Smooth muscle cell (in vitro differentiated cells): ENCODE data around the gene NAV2. TPM values are rescaled to one million over a fixed set of nuclear protein-coding genes. Genes with fewer than 3 reads are reported as not detected.

Experiments used
- DNase-seq: peaks from one replicate; lab custom pipeline; 2025; ENCODE audit not compliant: unreplicated experiment; lab: John Stamatoyannopoulos, UW
- H2AFZ ChIP-seq: fragments of 200-600 bp; sonication (generic); 2 replicates; pipeline ENCODE4 v1.6.0; 2016; ENCODE audit warnings: antibody characterized with exemption, low read depth, mild to moderate bottlenecking
- H3F3A ChIP-seq: fragments of 200-600 bp; sonication (generic); 2 replicates; pipeline ENCODE4 v1.6.0; 2017; ENCODE audit warnings: antibody characterized with exemption, low read depth
- H3K27ac ChIP-seq: fragments of 200-600 bp; sonication (generic); 2 replicates; pipeline ENCODE4 v1.5.1; 2016; ENCODE audit warnings: low read depth, mild to moderate bottlenecking
- H3K27me3 ChIP-seq: fragments of 200-600 bp; sonication (generic); 2 replicates; pipeline ENCODE4 v1.6.1; 2016; ENCODE audit warnings: low read depth, mild to moderate bottlenecking
- H3K36me3 ChIP-seq: fragments of 200-600 bp; sonication (generic); 2 replicates; pipeline ENCODE4 v1.5.1; 2016; ENCODE audit warnings: low read depth
- H3K4me1 ChIP-seq: fragments of 200-600 bp; sonication (generic); 2 replicates; pipeline ENCODE4 v1.5.1; 2016; ENCODE audit warnings: low read depth
- H3K4me2 ChIP-seq: fragments of 200-600 bp; sonication (generic); 2 replicates; pipeline ENCODE4 v1.6.0; 2016; ENCODE audit warnings: mild to moderate bottlenecking
- H3K4me3 ChIP-seq: fragments of 200-600 bp; sonication (generic); 2 replicates; pipeline ENCODE4 v1.5.1; 2016; ENCODE audit warnings: mild to moderate bottlenecking
- H3K79me2 ChIP-seq: fragments of 200-600 bp; sonication (generic); 2 replicates; pipeline ENCODE4 v1.6.0; 2016; ENCODE audit warnings: low read depth, mild to moderate bottlenecking
- H3K9ac ChIP-seq: fragments of 200-600 bp; sonication (generic); 2 replicates; pipeline ENCODE4 v1.6.0; 2016; ENCODE audit warnings: low read depth
- H3K9me3 ChIP-seq: fragments of 200-600 bp; sonication (generic); replicated peaks from 2 replicates; pipeline ENCODE4 v1.5.1; 2016; ENCODE audit warnings: low read depth
- H4K20me1 ChIP-seq: fragments of 200-600 bp; sonication (generic); 2 replicates; pipeline ENCODE4 v1.6.0; 2016; ENCODE audit warnings: low read depth
- WGBS: methylation state at CpG from one replicate; pipeline ENCODE4 v1.1.7; 2016; ENCODE audit warnings: low lambda C conversion rate; 5-methylcytosine and 5-hydroxymethylcytosine counted together
- polyA plus RNA-seq: library from polyadenylated mRNA; unstranded; fragments of >200 nt; fragmentation: Nextera tagmentation; extraction: Ambion mirVana; gene quantifications from 2 replicates; pipeline ENCODE4 v1.2.1, GENCODE V29; 2016
- total RNA-seq: library from RNA; depleted of rRNA; stranded (reverse); fragments of >200 nt; gene quantifications from 2 replicates; pipeline ENCODE4 v1.2.3, GENCODE V29; 2014
- TF ChIP-seq, protein P1 (sequence below): fragments of 200-600 bp; sonication (generic); IDR thresholded peaks from 2 replicates; pipeline ENCODE4 v1.5.1; 2017; ENCODE audit warnings: borderline replicate concordance, mild to moderate bottlenecking, antibody characterized with exemption; ENCODE audit not compliant: insufficient read depth, poor library complexity, severe bottlenecking

The NAV2 gene
- total and polyA plus RNA-seq, 2 experiments from 2014 or later, result 14.1 to 67.5 TPM

DNA sequence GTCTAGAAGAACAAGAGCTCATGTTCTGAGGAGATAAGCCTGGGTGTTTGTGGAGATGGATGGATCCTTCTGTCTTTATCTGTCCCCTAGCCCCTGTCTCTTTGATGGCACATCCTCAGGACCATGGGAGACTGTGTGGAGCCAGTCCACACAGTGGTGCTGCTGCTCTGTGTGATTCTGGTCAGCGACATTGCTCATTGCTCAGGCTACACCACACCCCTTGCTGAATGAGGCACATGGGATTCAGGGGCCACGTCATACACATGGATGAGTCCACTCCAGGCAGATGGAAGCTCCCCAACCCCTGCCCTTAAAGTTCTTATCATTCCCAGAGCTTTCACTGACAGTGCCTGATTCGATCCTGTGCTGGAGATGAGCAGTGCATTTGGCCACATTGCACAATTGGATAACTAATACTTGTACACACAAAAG is 222.2 kb downstream of the NAV2 start:
- TF ChIP-seq, protein P1, sequence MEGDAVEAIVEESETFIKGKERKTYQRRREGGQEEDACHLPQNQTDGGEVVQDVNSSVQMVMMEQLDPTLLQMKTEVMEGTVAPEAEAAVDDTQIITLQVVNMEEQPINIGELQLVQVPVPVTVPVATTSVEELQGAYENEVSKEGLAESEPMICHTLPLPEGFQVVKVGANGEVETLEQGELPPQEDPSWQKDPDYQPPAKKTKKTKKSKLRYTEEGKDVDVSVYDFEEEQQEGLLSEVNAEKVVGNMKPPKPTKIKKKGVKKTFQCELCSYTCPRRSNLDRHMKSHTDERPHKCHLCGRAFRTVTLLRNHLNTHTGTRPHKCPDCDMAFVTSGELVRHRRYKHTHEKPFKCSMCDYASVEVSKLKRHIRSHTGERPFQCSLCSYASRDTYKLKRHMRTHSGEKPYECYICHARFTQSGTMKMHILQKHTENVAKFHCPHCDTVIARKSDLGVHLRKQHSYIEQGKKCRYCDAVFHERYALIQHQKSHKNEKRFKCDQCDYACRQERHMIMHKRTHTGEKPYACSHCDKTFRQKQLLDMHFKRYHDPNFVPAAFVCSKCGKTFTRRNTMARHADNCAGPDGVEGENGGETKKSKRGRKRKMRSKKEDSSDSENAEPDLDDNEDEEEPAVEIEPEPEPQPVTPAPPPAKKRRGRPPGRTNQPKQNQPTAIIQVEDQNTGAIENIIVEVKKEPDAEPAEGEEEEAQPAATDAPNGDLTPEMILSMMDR, result no peak
- no peaks in the 10 kb centered on the region for H3K79me2 ChIP-seq
- peak overlapping the region; percentile 54 for H3K4me2 ChIP-seq
- 27% methylated on average over 3 of the region's 3 CpGs for WGBS
- peak overlapping the region; percentile 25 for H3K27ac ChIP-seq
- H2AFZ ChIP-seq, result no peak overlapping the region
- H3F3A ChIP-seq, result peaks cover 14% of the 10 kb centered on the region
- peaks cover 13% of the 10 kb centered on the region for H3K4me1 ChIP-seq
- H3K36me3 ChIP-seq, result no peaks in the 10 kb centered on the region
- no peaks in the 10 kb centered on the region for H3K9me3 ChIP-seq
- DNase-seq, result no peak
- H4K20me1 ChIP-seq, result no peaks in the 10 kb centered on the region
- H3K9ac ChIP-seq, result no peak overlapping the region
- no peak overlapping the region for H3K4me3 ChIP-seq
- no peaks in the 10 kb centered on the region for H3K27me3 ChIP-seq

DNA sequence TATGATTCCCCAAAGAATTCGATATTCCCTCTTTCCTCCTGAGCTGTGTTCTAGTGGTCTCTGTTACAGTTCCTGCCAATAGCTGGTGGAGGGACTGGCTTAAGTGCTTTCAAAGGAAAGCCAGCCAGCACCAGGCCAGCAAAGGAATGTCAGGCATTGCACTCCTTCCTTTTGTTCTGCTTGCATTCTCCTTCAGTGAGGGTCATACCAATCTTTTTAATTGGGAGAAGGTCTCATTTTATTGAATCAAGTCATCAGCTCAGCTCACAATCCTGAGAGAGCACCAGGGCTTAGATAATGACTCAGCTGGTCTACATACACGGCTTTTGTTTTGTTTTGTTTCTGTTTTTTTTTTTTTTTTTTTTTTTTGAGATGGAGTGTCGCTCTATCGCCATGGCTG is 222.9 kb downstream of the NAV2 start:
- Histone ChIP-seq H3K9ac (no peak overlapping the region), H3K27ac (peak overlapping the region; percentile 25), H2AFZ (no peak overlapping the region), H3K36me3 (no peaks in the 10 kb centered on the region), H3F3A (peaks cover 12% of the 10 kb centered on the region), H3K27me3 (no peaks in the 10 kb centered on the region), H3K4me1 (peaks cover 17% of the 10 kb centered on the region), H3K9me3 (no peaks in the 10 kb centered on the region), H4K20me1 (no peaks in the 10 kb centered on the region), H3K4me3 (no peak overlapping the region), H3K4me2 (peak overlapping the region; percentile 54), H3K79me2 (no peaks in the 10 kb centered on the region)
- 44% methylated on average over 4 of the region's 4 CpGs for WGBS
- TF ChIP-seq, protein P1, result no peak
- DNase-seq, result no peak

DNA sequence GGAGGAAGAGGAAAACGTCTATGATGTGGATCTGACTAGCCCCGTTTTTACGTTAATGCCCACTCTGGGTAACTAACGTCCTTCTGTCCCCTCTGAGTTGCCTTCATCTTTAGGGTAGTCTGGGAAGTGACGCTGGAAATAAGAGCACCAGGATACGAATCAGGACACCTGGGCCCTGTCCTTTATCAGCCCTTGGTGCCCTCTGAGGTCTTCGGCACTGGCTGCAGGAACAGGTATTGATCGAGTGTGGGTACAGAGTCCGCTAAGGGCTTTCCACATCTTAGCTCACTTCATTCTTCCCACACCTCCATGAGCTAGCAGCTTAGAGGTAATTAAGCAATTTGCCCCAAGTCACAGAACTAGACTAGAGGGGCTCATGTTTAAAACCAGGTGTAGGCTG is 223.8 kb downstream of the NAV2 start:
- Histone ChIP-seq H3K4me1 (peaks cover 17% of the 10 kb centered on the region), H3F3A (peaks cover 12% of the 10 kb centered on the region), H3K9ac (no peak overlapping the region), H2AFZ (no peak overlapping the region), H3K9me3 (no peaks in the 10 kb centered on the region), H3K27ac (no peak overlapping the region), H3K4me2 (no peak overlapping the region), H4K20me1 (no peaks in the 10 kb centered on the region), H3K36me3 (no peaks in the 10 kb centered on the region), H3K27me3 (no peaks in the 10 kb centered on the region), H3K4me3 (no peak overlapping the region), H3K79me2 (no peaks in the 10 kb centered on the region)
- DNase-seq, result no peak
- WGBS, result 96% methylated on average over 9 of the region's 9 CpGs
- TF ChIP-seq, protein P1, result no peak

DNA sequence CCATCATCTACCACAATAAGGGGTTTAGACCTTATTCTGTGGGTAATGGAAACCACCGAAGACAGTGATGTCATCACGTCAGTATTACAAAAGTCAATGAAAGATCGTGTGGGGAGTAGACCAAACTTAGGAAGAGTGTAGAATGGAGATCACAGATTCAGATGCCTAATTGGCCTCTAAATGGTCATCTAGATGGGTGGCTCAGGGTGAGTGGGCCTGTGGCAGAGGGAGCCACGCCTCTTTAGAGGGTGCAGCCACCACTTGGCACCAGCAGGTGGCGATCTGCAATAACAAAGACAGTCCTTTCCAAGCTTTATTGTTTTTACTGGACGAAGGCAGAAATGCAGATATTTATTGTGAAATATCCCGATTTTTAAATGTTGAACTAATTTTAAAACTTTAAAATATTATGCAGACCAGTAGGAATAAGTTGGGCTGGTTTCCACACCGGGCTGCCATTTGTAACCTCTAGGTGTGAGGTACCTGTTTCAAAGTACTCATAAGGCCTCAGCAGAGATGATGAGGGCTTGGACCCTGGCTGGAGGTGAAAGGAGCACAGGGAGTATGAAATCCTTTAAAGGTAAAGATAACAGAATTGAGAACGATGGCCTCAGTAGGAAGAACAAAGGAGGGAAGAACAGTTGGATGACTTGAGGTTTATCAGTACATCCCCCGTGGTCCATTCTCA is 225.7 kb downstream of the NAV2 start:
- no peak for DNase-seq
- Histone ChIP-seq H3K4me1 (peaks cover 17% of the 10 kb centered on the region), H3K4me3 (no peak overlapping the region), H3K9ac (no peak overlapping the region), H3K27ac (no peak overlapping the region), H3K79me2 (no peaks in the 10 kb centered on the region), H2AFZ (no peak overlapping the region), H3F3A (peaks cover 12% of the 10 kb centered on the region), H3K36me3 (no peaks in the 10 kb centered on the region), H4K20me1 (no peaks in the 10 kb centered on the region), H3K4me2 (no peak overlapping the region), H3K27me3 (no peaks in the 10 kb centered on the region), H3K9me3 (no peaks in the 10 kb centered on the region)
- WGBS, result 51% methylated on average over 10 of the region's 10 CpGs
- TF ChIP-seq, protein P1, result peak; percentile 84
